HepG2 (cell line): ENCODE measurements around the gene HTATSF1. TPM values are rescaled to one million over a fixed set of nuclear protein-coding genes. Genes with fewer than 3 reads are reported as not detected.

Experiments used
- ATAC-seq: fragments of 200-7000 bp; cut with Tn5 transposase; 3 replicates; pipeline ENCODE4 v1.9.1; 2020; ENCODE audit warnings: mild to moderate bottlenecking, moderate library complexity
- BruUV-seq: library from RNA; stranded (reverse); fragments of 400-500 nt; replicated peaks from 2 replicates; lab custom pipeline; 2021; lab: Mats Ljungman, UMichigan
- CTCF ChIA-PET: fragments of 300-600 bp; formaldehyde crosslinking; extraction: SDS; loops from one replicate; lab custom pipeline; 2021; ENCODE audit warnings: low total read pairs, inconsistent platforms, low intra/inter-chr PET ratio; lab: Yijun Ruan, JAX
- POLR2A ChIA-PET: fragments of 350-600 bp; sonication (Branson Sonifier 250); formaldehyde crosslinking; loops from one replicate; lab custom pipeline; 2020; ENCODE audit warnings: antibody characterized with exemption, inconsistent platforms; lab: Yijun Ruan, JAX
- DNase-seq: peaks from one replicate; pipeline ENCODE4 v3.0.0-alpha.2; 2015; ENCODE audit warnings: low spot score
- FAIRE-seq: peaks from 3 replicates; lab custom pipeline; 2011; peaks lifted over from hg19 to GRCh38; lab: Jason Lieb, UNC
- H2AFZ ChIP-seq: one replicate; pipeline ENCODE4 v1.6.1; 2011; ENCODE audit warnings: low read length, inconsistent platforms
- H3K27ac ChIP-seq: fragments of 300-600 bp; 3 replicates; pipeline ENCODE4 v1.8.0; 2011; ENCODE audit warnings: mixed run types, mild to moderate bottlenecking, mixed read lengths, low read length, inconsistent platforms; ENCODE audit not compliant: insufficient read depth; ENCODE audit errors: extremely low read length
- H3K27me3 ChIP-seq, 2 experiments: fragments of 200-600 bp in 1 of 2; 2 replicates in 1 of 2; 3 replicates in 1 of 2; pipeline versions ENCODE4 v1.6.0 to v1.8.0; 2011; ENCODE audit warnings: low read length in 2 of 2, mild to moderate bottlenecking in 2 of 2, moderate library complexity in 2 of 2, inconsistent platforms in 1 of 2; ENCODE audit not compliant: insufficient read depth in 2 of 2, control insufficient read depth in 1 of 2
- H3K36me3 ChIP-seq, 2 experiments: fragments of 200-600 bp in 1 of 2; replicated peaks in 1 of 2; 2 replicates in 1 of 2; 3 replicates in 1 of 2; pipeline versions ENCODE4 v1.5.1 to v1.8.0; 2011; ENCODE audit warnings: low read length in 2 of 2, inconsistent platforms in 1 of 2; ENCODE audit not compliant: insufficient read depth in 2 of 2, control insufficient read depth in 1 of 2
- H3K4me1 ChIP-seq: 2 replicates; pipeline ENCODE4 v1.5.1; 2012; ENCODE audit warnings: low read length, inconsistent platforms; ENCODE audit not compliant: insufficient read depth
- H3K4me2 ChIP-seq: 2 replicates; pipeline ENCODE4 v1.6.0; 2011; ENCODE audit warnings: low read depth, low read length, inconsistent platforms
- H3K4me3 ChIP-seq, 3 experiments: fragments of 200-600 bp in 1 of 3; sonication (generic), shearing (Covaris generic) in 1 of 3; replicated peaks in 1 of 3; 2 replicates each; pipeline ENCODE4 v1.5.1; 2011 to 2016; ENCODE audit warnings: low read length in 3 of 3, inconsistent platforms in 2 of 3, low read depth in 2 of 3, mild to moderate bottlenecking in 2 of 3, control low read depth in 1 of 3, mixed read lengths in 1 of 3; ENCODE audit not compliant: insufficient read depth in 1 of 3
- H3K79me2 ChIP-seq: one replicate; pipeline ENCODE4 v1.6.1; 2011; ENCODE audit warnings: low read length, inconsistent platforms; ENCODE audit not compliant: insufficient read depth
- H3K9ac ChIP-seq: 2 replicates; pipeline ENCODE4 v1.6.0; 2011; ENCODE audit warnings: mild to moderate bottlenecking, low read depth, low read length, inconsistent platforms; ENCODE audit not compliant: insufficient read depth
- H3K9me3 ChIP-seq: 2 replicates; pipeline ENCODE4 v1.5.1; 2012; ENCODE audit warnings: mild to moderate bottlenecking, low read length
- H4K20me1 ChIP-seq: 2 replicates; pipeline ENCODE4 v1.6.0; 2011; ENCODE audit warnings: inconsistent platforms, mild to moderate bottlenecking, low read length, moderate library complexity; ENCODE audit not compliant: insufficient read depth
- CBFB ChIP-seq: sonication (generic); formaldehyde crosslinking; IDR thresholded peaks from 2 replicates; pipeline ENCODE4 v1.4.0; 2020; ENCODE audit warnings: missing genetic modification reagents
- ISL2 ChIP-seq: sonication (generic); formaldehyde crosslinking; IDR thresholded peaks from 2 replicates; pipeline ENCODE4 v1.5.0; 2020; ENCODE audit warnings: missing genetic modification reagents
- MIER2 ChIP-seq: IDR thresholded peaks from 2 replicates; pipeline ENCODE4 v1.6.1; 2016; ENCODE audit warnings: missing biosample characterization, missing genetic modification reagents
- NFE2L1 ChIP-seq: sonication (generic); formaldehyde crosslinking; IDR thresholded peaks from 2 replicates; pipeline ENCODE4 v1.4.0; 2020; ENCODE audit warnings: missing genetic modification reagents, mild to moderate bottlenecking, borderline replicate concordance
- NFE2L2 ChIP-seq: fragments of 150-350 bp; IDR thresholded peaks from 2 replicates; pipeline ENCODE4 v1.6.1; 2014; ENCODE audit warnings: low read length
- NRL ChIP-seq: sonication (generic); formaldehyde crosslinking; IDR thresholded peaks from 2 replicates; pipeline ENCODE4 v1.5.0; 2020; ENCODE audit warnings: missing genetic modification reagents, mild to moderate bottlenecking, moderate library complexity, borderline replicate concordance
- ZNF136 ChIP-seq: sonication (generic); formaldehyde crosslinking; IDR thresholded peaks from 2 replicates; pipeline ENCODE4 v1.8.1; 2022; ENCODE audit warnings: low read depth, mild to moderate bottlenecking, moderate library complexity, missing genetic modification reagents
- ZNF317 ChIP-seq: sonication (generic); formaldehyde crosslinking; IDR thresholded peaks from 2 replicates; pipeline ENCODE4 v1.5.0; 2020; ENCODE audit warnings: mild to moderate bottlenecking, missing genetic modification reagents
- ZNF331 ChIP-seq: sonication (generic); formaldehyde crosslinking; IDR thresholded peaks from 2 replicates; pipeline ENCODE4 v1.4.0; 2020; ENCODE audit warnings: missing genetic modification reagents
- WGBS: methylation state at CpG from one replicate; pipeline ENCODE4 v1.1.6; 2017; ENCODE audit warnings: low lambda C conversion rate; 5-methylcytosine and 5-hydroxymethylcytosine counted together
- in situ Hi-C: cut with HindIII; loops from 2 replicates; pipeline ENCODE4 v1.10.0; 2017; ENCODE audit warnings: low pct_unique_long_range_greater_than_20kb; ENCODE audit not compliant: extremely low pct_ligation_motif_present
- intact Hi-C: fragments of 100-400 bp; cut with micrococcal nuclease; formaldehyde crosslinking; loops from one replicate; pipeline ENCODE4 v1.10.0; 2022; ENCODE audit not compliant: unreplicated experiment
- polyA plus RNA-seq, 8 experiments: library from polyadenylated mRNA; depleted of rRNA in 3 of 8; stranded (reverse) in 7 of 8; unstranded in 1 of 8; fragments of >200 nt; fragmentation: Illumina TruSeq in 4 of 8; extraction: Trizol in 4 of 8; gene quantifications; 2 replicates each; pipeline versions ENCODE4 v1.2.1 to v1.2.3, GENCODE V29; 2011 to 2016; ENCODE audit warnings: low read depth in 4 of 8, missing spikeins in 1 of 8, mixed read lengths in 1 of 8; ENCODE audit not compliant: insufficient read depth in 1 of 8
- total RNA-seq, 5 experiments: library from RNA; depleted of rRNA; stranded (reverse); fragments of >200 nt; fragmentation: Illumina TruSeq; extraction: Trizol; gene quantifications; 2 replicates each; pipeline ENCODE4 v1.2.3, GENCODE V29; 2016; ENCODE audit warnings: low read depth in 1 of 5
- TF ChIP-seq, protein P1 (sequence below): sonication (generic); formaldehyde crosslinking; IDR thresholded peaks from 2 replicates; pipeline ENCODE4 v1.5.0; 2020; ENCODE audit warnings: missing genetic modification reagents
- TF ChIP-seq, protein P2 (sequence below): sonication (generic); formaldehyde crosslinking; IDR thresholded peaks from 2 replicates; pipeline ENCODE4 v1.5.0; 2020; ENCODE audit warnings: missing genetic modification reagents, mild to moderate bottlenecking, borderline replicate concordance
- TF ChIP-seq, protein P3 (sequence below): sonication (generic); formaldehyde crosslinking; IDR thresholded peaks from 2 replicates; pipeline ENCODE4 v1.5.0; 2020; ENCODE audit warnings: mild to moderate bottlenecking, missing genetic modification reagents

Gene HTATSF1
- total and polyA plus RNA-seq, 2 of the 13 experiments (the other 11 are each of a cell fraction or from before 2014, with no cell fraction given) = 0.57 to 40.5 TPM

DNA sequence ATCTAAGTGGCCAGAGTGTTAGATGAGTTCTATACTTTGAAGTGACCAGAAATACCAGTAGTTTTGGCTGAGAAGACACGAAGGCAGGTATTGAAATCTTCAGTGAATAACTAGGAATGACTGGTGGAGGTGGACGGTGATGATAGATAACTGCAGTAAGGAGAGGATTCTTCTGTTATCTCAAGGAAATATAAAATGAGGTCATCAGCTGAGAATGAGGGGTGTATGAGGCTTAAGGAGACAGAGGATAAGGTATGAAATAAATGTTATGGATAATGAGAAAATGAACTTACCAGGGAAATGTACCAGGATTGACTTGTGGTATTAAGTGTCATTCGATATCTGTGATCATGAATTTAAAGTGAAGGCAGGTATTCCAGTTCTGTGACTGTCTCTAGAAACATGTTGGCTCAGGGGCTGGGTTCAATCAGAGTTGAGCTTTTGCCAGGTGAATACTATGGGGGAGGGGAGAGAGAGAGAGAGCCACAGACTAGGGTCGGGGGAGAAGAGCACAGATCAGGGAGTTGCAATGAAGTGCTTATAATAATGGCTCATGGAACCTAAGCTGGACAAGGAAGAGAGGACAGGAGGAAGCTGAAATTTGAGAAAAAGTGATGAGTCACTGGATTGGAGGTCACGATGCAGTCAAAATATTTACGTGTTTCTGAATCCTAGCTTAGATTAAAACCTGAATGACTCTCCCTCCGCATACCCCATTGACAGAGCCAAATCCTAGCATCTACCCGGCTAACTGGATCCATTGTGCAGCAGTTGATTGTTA, 47.2 kb upstream of the HTATSF1 start:
- in situ Hi-C loops = no loop called here
- Histone ChIP-seq H3K36me3 (no peaks in the 10 kb centered on the region), H3K27ac (no peak overlapping the region), H2AFZ (no peak overlapping the region), H3K9ac (no peak overlapping the region), H4K20me1 (no peaks in the 10 kb centered on the region), H3K27me3 (no peaks in the 10 kb centered on the region), H3K4me3 (no peak overlapping the region), H3K4me1 (no peaks in the 10 kb centered on the region), H3K79me2 (no peaks in the 10 kb centered on the region), H3K4me2 (no peak overlapping the region), H3K9me3 (no peaks in the 10 kb centered on the region)
- BruUV-seq = no TSS peak
- POLR2A ChIA-PET = no interaction called here
- FAIRE-seq (no peak), DNase-seq (no peak), ATAC-seq (no peak)
- CTCF ChIA-PET = no interaction called here
- 20% methylated on average over 6 of the region's 8 CpGs for WGBS
- no peak for TF ChIP-seq MIER2 (CRISPR knock-in tag)
- TF ChIP-seq NFE2L2 = peak; percentile 47; the same call in 1 of the 2 replicates
- intact Hi-C loops = no loop called here

DNA sequence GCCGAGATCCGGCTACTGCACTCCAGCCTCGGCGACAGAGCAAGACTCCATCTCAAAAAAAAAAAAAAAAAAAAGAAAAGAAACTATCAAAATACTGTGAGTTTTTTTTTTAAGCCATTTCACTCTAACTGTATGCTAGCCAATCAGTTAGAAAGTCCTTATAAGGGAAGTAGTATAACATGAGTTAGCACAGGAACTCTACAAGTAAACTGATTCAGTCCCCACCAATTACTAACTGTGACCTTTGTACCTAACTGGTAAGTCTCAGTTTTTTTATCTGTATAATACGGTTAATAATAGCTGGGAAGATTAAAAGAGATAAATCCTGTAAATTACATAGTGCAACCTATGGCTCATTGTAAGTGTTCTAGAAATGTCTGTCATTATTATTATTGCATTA, 44.8 kb upstream of the HTATSF1 start:
- in situ Hi-C loops = no loop called here
- no peak for FAIRE-seq
- no peaks in the 10 kb centered on the region for H3K27me3 ChIP-seq
- no peaks in the 10 kb centered on the region for H3K4me1 ChIP-seq
- 4% methylated on average over 5 of the region's 5 CpGs for WGBS
- H3K4me3 ChIP-seq = no peak overlapping the region
- H3K9ac ChIP-seq = no peak overlapping the region
- BruUV-seq = no TSS peak
- no peak for DNase-seq
- no peaks in the 10 kb centered on the region for H4K20me1 ChIP-seq
- ChIA-PET POLR2A (no interaction called here), CTCF (no interaction called here)
- no peak for ATAC-seq
- intact Hi-C loops = no loop called here
- no peak overlapping the region for H3K4me2 ChIP-seq
- H3K9me3 ChIP-seq = no peaks in the 10 kb centered on the region
- TF ChIP-seq, protein P1, sequence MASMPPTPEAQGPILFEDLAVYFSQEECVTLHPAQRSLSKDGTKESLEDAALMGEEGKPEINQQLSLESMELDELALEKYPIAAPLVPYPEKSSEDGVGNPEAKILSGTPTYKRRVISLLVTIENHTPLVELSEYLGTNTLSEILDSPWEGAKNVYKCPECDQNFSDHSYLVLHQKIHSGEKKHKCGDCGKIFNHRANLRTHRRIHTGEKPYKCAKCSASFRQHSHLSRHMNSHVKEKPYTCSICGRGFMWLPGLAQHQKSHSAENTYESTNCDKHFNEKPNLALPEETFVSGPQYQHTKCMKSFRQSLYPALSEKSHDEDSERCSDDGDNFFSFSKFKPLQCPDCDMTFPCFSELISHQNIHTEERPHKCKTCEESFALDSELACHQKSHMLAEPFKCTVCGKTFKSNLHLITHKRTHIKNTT (CRISPR knock-in tag) = no peak
- TF ChIP-seq ZNF136 (CRISPR knock-in tag) (no peak), ZNF331 (CRISPR knock-in tag) (no peak), CBFB (CRISPR knock-in tag) (no peak), ZNF317 (no peak), NFE2L1 (CRISPR knock-in tag) (no peak), NRL (no peak), ISL2 (CRISPR knock-in tag) (no peak)
- TF ChIP-seq, protein P2, sequence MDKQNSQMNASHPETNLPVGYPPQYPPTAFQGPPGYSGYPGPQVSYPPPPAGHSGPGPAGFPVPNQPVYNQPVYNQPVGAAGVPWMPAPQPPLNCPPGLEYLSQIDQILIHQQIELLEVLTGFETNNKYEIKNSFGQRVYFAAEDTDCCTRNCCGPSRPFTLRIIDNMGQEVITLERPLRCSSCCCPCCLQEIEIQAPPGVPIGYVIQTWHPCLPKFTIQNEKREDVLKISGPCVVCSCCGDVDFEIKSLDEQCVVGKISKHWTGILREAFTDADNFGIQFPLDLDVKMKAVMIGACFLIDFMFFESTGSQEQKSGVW (CRISPR knock-in tag) = no peak
- TF ChIP-seq, protein P3, sequence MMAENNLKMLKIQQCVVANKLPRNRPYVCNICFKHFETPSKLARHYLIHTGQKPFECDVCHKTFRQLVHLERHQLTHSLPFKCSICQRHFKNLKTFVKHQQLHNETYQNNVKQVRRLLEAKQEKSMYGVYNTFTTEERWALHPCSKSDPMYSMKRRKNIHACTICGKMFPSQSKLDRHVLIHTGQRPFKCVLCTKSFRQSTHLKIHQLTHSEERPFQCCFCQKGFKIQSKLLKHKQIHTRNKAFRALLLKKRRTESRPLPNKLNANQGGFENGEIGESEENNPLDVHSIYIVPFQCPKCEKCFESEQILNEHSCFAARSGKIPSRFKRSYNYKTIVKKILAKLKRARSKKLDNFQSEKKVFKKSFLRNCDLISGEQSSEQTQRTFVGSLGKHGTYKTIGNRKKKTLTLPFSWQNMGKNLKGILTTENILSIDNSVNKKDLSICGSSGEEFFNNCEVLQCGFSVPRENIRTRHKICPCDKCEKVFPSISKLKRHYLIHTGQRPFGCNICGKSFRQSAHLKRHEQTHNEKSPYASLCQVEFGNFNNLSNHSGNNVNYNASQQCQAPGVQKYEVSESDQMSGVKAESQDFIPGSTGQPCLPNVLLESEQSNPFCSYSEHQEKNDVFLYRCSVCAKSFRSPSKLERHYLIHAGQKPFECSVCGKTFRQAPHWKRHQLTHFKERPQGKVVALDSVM (CRISPR knock-in tag) = no peak
- no peaks in the 10 kb centered on the region for H3K36me3 ChIP-seq
- no peak overlapping the region for H2AFZ ChIP-seq
- no peak overlapping the region for H3K27ac ChIP-seq
- no peaks in the 10 kb centered on the region for H3K79me2 ChIP-seq
